NK-92 (cell line): ENCODE data around the gene CLDN4.
"Not testable (repeated sequence)": the region's sequence is repeated elsewhere in the genome, so short reads cannot be mapped to it uniquely, and the experiment has no call there.

Source experiments
- DNase-seq: peaks from one replicate; lab custom pipeline; 2025; ENCODE audit not compliant: unreplicated experiment; lab: John Stamatoyannopoulos, UW

Gene CLDN4

GRCh38 chr7:73842067-73842976 is 11.5 kb downstream of the CLDN4 start, which contains the start of gene METTL27:
Gene METTL27 (minus strand): TSS chr7:73842516. CDS start chr7:73842140, 376 bp downstream.
- DNase-seq = no peak

DNA sequence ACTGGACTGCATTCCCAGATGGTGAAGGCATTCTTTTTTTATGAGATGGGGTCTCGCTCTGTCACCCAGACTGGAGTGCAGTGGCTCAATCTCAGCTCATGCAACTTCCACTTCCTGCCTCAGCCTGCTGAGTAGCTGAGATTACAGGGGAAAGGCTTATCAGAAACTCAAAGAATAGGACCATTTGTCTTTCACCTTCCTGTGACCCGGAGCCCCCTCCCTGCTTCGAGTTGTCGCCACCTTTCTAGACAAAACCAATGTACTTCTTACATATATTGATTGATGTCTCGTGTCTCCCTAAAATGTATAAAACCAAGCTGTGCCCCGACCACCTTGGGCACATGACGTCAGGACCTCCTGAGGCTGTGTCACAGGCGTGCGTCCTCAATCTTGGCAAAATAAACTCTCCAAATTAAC is 13.3 kb downstream of the CLDN4 start:
- no peak for DNase-seq

DNA sequence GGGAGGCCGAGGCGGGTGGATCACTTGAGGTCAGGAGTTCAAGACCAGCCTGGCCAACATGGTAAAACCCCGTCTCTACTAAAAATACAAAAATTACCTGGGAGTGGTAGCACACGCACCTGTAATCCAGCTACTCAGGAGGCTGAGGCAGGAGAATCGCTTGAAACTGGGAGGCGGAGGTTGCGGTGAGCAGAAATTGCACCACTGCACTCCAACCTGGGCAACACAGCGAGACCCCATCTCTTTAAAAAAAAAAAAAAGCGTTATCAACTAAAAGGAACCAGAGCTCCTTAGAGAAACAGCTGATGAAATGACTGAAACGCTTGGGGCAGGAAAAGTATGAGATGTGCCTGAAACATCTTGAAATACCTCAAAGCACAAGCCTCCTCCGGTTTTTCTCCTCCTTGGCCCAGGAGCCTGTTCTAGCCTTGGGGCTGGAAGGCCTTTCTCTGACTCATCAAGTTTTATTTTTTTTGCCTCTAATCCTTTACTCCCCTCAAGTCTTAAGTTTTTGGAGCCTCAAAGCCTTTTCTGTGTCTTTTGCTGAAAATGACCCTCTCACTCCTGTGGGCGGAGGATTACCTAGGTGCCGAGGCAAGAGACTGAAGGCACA is 14.2 kb downstream of the CLDN4 start:
- no peak for DNase-seq

DNA sequence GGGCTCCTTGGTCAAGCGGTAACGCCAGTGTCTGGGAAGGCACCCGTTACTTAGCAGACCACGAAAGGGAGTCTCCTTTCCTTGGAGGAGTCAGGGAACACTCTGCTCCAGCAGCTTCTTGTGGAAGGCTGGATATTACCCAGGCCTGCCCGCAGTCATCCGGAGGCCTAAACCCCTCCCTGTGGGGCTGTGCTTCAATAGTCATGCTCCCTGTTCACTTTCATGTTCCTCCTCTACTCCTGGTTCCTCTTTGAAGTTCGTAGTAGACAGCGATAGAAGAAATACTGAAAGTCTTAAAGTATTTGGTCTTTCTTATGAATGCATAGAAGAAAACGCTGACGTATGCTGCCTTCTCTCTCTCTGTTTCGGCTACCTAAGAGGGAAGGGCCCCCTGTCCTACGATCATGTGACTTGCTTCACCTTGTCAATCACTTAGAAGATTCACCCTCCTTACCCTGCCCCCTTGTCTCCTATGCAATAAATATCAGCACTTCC is 15.0 kb downstream of the CLDN4 start:
- not testable (repeated sequence) for DNase-seq

DNA sequence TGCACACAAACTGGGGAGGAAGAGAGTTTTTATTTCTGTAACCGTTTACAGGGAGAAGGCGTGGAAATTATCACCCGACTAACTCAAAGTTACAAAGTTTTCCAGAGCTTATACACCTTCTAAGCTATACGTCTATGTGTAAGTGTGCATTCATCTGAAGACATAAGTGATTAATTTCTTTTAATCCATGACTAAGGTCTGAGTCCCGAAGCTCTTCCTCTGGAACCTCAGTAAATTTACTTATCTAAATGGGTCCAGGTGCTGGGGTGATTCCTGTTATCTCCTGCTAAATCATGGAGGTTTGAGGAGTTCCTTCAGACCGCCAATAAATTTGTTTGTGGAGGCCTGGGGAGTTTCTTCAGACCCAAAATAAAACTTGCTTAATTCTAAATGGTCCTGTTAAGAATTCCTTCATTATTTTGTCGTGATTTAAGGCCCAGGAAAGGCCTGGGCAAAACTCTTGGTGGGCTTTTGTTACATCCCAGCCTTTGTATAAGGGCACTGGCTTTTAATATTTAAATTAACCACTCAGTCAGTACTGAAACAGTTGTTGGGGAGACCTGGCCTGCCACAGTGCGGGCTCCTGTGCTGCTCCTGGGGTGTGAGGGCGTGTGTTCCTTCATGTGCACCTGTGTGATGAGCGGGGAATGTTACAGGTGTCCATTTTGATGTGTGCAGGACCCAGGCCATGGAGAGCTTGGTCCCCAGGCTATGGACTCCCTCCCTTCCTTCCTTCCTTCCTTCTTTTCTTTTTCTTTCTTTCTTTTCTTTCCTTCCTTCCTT is 17.3 kb downstream of the CLDN4 start:
- DNase-seq = no peak

DNA sequence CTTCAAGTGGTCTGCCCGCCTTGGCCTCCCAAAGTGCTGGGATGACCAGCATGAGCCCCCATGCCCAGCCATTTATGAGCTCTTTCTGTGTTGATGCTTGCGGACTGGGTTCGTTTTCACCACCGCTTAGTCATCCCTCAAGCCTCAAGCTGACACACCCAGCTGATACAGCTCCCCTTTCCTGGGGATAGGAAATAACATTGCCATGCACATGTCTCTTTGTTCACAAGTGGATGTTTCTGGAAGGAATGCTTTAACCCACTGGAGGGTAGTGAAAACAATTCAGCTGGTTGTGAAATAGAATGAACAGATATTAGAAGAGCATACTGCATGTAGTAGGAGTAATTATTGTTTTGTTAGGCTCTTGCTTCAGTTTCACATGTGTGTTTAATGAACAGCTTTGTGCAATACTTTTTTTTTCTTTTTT is 20.0 kb downstream of the CLDN4 start:
- DNase-seq = no peak

DNA sequence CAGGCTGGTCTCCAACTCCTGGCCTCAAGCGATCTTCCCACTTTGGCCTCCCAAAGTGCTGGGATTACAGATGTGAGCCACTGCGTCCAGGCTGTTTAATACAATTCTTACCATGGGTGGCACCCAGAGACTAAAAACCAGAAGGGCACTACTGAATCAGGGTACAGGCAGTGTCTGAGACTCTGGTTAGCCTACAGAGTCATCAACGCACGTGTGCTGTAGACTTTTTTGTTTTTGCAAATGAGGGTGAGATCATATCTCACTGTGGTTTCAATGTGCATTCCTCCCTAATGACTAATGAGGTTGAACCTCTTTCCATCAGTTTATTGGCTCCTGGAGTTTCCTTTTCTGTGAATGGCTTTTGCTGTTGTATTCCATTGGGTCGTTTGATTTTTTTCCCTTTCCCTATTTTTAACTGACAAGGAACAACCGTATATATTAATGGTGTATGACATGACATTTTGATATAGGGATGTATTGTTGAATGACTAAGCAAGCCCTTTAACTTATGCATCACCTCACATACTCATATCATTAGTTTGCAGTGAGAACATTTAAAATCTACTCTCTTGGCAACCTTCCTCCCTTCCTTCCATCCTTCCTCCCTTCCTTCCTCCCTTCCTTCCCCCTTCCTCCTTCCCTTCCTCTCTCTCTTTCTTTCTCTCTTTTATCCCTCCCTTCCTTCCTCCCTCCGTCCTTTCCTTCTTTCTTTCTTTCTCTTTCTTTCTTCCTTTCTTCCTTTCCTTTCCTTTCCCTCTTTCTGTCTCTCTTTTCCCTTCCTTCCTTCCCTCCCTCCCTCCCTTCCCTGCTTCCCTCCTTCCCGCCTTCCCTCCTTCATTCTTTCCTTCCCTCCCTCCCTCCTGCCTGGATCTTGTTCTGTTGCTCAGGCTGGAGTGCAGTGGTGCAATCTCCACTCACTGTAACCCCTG is 20.9 kb downstream of the CLDN4 start:
- DNase-seq = no peak

DNA sequence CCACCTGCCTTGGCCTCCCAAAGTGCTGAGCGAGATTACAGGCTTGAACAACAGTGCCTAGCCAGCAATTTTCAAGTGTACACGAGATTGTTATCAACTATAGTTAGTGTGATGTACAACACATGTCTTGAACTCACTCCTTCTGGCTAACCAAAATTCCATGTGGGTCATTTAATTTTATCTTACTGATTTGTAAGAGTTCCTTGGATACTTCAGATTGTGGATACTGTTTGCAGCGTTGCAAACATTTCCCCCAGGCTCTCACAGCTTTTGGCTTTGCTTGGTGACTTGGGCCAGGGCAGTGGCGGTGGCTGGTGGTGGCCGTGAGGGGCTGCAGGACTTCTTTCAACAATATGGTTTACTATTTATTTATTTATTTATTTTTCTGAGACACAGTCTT is 21.7 kb downstream of the CLDN4 start:
- no peak for DNase-seq

DNA sequence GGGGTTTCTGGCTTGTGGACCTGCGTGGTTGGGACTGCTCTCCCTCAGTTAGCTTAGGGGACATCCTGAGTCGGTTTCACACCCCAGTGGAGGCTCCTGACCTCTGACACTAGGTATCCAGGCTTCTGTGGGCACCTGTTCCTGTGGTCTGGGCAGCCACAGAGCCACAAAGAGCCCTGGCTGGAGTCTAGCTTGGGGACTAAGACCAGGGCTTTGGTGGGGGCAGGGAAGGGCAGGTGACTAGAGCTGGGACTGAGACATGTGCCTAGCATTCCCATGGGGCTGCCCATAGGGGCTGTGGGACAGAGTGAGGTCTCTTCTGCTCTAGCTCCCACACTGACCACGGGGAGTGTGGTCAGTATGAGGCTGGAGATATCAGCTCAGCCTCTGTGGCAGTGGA is 26.1 kb downstream of the CLDN4 start:
- no peak for DNase-seq

GRCh38 chr7:73858807-73859206 is 28.0 kb downstream of the CLDN4 start:
- DNase-seq = no peak

- no peak for DNase-seq
Observed at GRCh38 chr7:73860859-73861258, 30.1 kb downstream of the CLDN4 start, which contains the start of gene TMEM270. Gene TMEM270 (plus strand): TSS chr7:73861159. CDS start chr7:73861195, 36 bp downstream.

- no peak for DNase-seq
Observed at GRCh38 chr7:73861305-73861704, 30.5 kb downstream of the CLDN4 start.

GRCh38 chr7:73864981-73865711 is 34.4 kb downstream of the CLDN4 start:
- no peak for DNase-seq

GRCh38 chr7:73865738-73866445 is 35.1 kb downstream of the CLDN4 start:
- DNase-seq = no peak

DNA sequence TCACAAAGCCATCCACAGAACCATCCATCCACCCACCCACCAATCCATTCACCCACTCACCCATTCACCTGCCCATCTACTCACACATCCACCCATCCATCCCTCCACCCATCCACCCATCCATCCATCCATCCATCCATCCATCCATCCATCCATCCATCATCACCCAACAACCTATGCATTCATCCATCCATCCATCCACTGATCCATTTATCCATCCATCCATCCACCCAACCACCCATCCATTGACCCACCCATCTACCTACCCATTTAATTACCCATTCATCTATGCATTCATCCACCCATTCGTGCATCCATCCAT is 35.6 kb downstream of the CLDN4 start:
- DNase-seq = no peak

GRCh38 chr7:73869011-73869798 is 38.4 kb downstream of the CLDN4 start:
- no peak for DNase-seq

GRCh38 chr7:73870041-73870492 is 39.3 kb downstream of the CLDN4 start:
- DNase-seq = no peak
